IPS DF 6.9 (cell line): ENCODE results near the gene ASCC2.

Experiments
- DNase-seq: peaks from one replicate; pipeline ENCODE4 v3.0.0-alpha.2; 2013; ENCODE audit warnings: low read depth, low spot score
- H3K27ac ChIP-seq: one replicate; pipeline ENCODE4 v1.5.1; 2013; ENCODE audit warnings: low read length, control low read depth
- H3K27me3 ChIP-seq: 2 replicates; pipeline ENCODE4 v1.6.1; 2013; ENCODE audit warnings: mild to moderate bottlenecking, low read length; ENCODE audit not compliant: control insufficient read depth, insufficient read depth
- H3K36me3 ChIP-seq: 2 replicates; pipeline ENCODE4 v1.6.1; 2013; ENCODE audit warnings: low read length; ENCODE audit not compliant: control insufficient read depth, insufficient read depth
- H3K4me1 ChIP-seq: 2 replicates; pipeline ENCODE4 v1.6.1; 2013; ENCODE audit warnings: low read length; ENCODE audit not compliant: control insufficient read depth, insufficient read depth
- H3K4me3 ChIP-seq: 2 replicates; pipeline ENCODE4 v1.5.1; 2013; ENCODE audit warnings: mild to moderate bottlenecking, low read length
- H3K9me3 ChIP-seq: 2 replicates; pipeline ENCODE4 v1.6.1; 2013; ENCODE audit warnings: low read length, inconsistent platforms; ENCODE audit not compliant: control insufficient read depth, insufficient read depth
- WGBS: extraction: QIAGEN DNeasy Blood & Tissue Kit; methylation state at CpG from one replicate; pipeline ENCODE4 v1.1.7; 2013; ENCODE audit warnings: mixed read lengths, missing lambda C conversion rate; ENCODE audit not compliant: insufficient read length, insufficient coverage; 5-methylcytosine and 5-hydroxymethylcytosine counted together

ASCC2 gene

DNA sequence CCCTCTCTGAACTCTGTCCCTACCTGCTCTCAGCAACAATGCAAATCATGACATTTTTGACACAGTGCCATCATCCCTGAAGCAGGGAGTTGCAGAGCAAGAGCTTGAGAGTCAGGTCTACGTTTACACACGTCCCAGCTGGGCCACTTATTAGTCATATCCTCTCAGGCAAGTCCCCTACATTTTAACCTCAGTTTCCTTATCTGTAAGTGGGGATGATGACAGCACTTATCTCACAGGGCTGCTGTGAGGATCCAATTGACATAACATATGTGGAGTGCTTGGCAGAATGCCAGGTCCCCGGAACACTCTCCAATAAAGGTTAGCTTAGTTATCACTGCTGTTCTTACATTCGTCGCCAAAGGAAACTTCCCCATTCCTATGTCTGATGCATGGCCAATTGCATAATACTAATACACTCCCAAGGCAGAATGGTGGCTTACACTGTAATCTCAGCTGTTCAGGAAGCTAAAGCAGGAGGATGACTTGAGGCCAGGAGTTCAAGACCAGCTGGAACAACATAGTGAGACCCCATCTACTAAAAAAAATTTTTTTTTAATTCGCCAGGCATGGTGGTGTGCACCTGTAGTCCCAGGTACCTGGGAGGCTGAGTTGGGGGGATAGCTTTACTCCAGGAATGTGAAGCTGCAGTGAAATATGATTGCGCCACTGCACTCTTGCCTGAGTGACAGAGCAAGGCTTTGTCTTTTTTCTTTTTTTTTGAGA is 16.6 kb downstream of the ASCC2 start:
- no CpG with 5 or more reads among the region's 7 CpGs for WGBS
- H3K27me3 ChIP-seq = no peaks in the 10 kb centered on the region
- H3K27ac ChIP-seq = no peak overlapping the region
- H3K36me3 ChIP-seq = peaks cover 6% of the 10 kb centered on the region; the same call in 1 of the 2 replicates
- no peaks in the 10 kb centered on the region for H3K9me3 ChIP-seq
- no peaks in the 10 kb centered on the region for H3K4me1 ChIP-seq
- H3K4me3 ChIP-seq = no peak overlapping the region
- DNase-seq = no peak

DNA sequence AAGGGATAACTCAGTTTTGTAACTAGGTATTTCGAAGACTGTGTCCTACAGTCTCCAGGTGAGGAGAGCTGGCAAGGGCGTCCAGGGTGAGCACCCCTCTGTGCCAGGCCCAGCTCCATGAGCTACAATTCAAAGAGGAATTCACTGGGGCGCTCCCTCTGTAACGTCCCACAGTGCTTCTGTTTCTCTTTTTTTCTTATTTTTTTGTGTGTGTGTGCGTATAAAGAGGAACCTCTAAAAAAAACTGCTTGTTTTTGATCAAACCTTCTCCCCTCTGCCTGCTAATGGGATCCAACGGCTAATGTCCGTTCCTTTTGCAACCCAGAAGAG is 17.1 kb downstream of the ASCC2 start:
- no CpG with 5 or more reads among the region's 7 CpGs for WGBS
- Histone ChIP-seq H3K4me3 (no peak overlapping the region), H3K9me3 (no peaks in the 10 kb centered on the region), H3K27ac (no peak overlapping the region), H3K27me3 (no peaks in the 10 kb centered on the region), H3K4me1 (no peaks in the 10 kb centered on the region), H3K36me3 (peaks cover 6% of the 10 kb centered on the region; the same call in 1 of the 2 replicates)
- no peak for DNase-seq

DNA sequence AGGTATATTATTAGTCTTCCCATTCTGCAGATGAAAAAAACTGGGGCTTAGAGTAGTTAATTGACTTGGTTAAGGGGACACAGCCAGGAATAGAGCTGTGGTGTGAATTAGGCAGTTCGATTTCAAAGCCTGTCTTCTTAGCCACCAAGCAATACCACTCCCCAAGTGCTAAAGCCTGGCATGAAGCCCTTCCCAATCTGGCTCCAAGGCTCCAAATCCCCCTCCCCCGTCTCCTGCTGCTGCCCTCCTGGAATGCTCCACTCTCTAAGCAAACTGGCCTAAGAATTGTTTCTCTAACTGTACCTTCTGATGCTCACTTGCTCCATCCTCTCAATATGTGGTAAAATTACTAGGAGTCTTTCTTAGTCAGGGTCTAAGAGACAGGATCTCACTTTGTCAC is 18.6 kb downstream of the ASCC2 start:
- DNase-seq = no peak
- Histone ChIP-seq H3K36me3 (peaks cover 6% of the 10 kb centered on the region; the same call in 1 of the 2 replicates), H3K27me3 (no peaks in the 10 kb centered on the region), H3K27ac (no peak overlapping the region), H3K9me3 (no peaks in the 10 kb centered on the region), H3K4me1 (no peaks in the 10 kb centered on the region), H3K4me3 (no peak overlapping the region)
- no CpG with 5 or more reads among the region's 2 CpGs for WGBS

DNA sequence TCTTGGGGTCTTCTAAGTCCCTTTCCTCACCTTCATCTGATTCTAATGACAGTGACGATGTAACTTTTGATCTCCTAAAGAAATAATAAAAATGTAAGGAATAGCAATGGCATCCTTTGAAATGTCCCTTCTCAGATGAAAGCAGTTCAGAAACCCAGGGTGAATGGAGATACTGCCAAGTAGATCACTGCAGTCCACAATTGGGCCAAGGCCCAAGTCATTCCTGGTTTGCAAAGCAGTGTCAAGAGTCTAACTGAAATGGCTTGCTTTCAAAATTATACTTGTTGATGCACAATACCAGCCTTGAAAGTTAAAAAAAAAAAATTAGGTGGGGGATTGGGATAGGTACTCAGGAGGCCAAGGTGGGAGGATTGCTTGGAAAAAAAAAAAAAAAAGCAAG is 20.4 kb downstream of the ASCC2 start:
- no peak for DNase-seq
- H3K4me3 ChIP-seq = no peak overlapping the region
- H3K27me3 ChIP-seq = no peaks in the 10 kb centered on the region
- H3K4me1 ChIP-seq = no peaks in the 10 kb centered on the region
- WGBS = no CpG with 5 or more reads among the region's 1 CpG
- H3K9me3 ChIP-seq = no peaks in the 10 kb centered on the region
- H3K36me3 ChIP-seq = peaks cover 6% of the 10 kb centered on the region; the same call in 1 of the 2 replicates
- no peak overlapping the region for H3K27ac ChIP-seq

DNA sequence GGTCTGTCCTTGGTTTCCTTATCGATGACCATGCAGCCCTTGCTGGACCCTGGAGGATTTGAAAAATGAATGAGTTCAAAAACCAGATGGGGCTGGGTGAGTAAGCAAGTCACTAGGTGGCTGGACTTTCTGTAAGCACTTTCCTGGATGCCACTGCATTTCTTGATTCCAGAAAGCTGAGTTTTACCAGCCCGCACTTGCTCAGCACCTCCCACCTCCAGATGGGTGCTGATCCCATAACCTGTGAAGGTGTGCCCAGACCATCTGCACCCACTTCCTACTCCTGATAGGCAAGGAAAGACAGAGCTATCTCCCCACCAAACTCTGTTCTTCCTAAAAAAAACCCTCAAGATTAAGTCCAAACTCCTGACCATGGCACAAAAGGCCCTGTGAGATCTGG is 21.1 kb downstream of the ASCC2 start:
- Histone ChIP-seq H3K9me3 (no peaks in the 10 kb centered on the region), H3K36me3 (peaks cover 9% of the 10 kb centered on the region; the same call in 1 of the 2 replicates), H3K27me3 (no peaks in the 10 kb centered on the region), H3K4me3 (no peak overlapping the region), H3K27ac (no peak overlapping the region), H3K4me1 (no peaks in the 10 kb centered on the region)
- WGBS = no CpG with 5 or more reads among the region's 2 CpGs
- DNase-seq = no peak

DNA sequence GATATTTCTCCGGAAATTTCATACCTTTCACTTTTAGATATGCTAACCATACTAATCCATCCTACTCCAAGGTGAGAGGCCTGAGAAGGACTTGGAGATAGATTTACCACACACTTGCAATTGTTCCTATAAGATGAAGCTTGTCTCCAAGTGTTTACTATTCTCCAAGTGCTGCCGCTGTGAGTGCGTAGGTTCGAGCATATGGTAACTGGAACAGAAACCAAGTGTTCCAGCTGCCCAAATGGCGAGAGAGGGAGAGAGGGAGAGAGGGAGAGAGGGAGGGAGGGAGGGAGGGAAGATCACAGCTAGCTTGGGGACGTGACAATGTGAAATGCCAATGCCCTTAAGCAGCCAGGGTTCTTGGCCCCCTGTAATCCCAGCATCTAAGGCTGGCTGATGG is 21.5 kb downstream of the ASCC2 start:
- DNase-seq = no peak
- Histone ChIP-seq H3K27me3 (no peaks in the 10 kb centered on the region), H3K36me3 (peaks cover 9% of the 10 kb centered on the region; the same call in 1 of the 2 replicates), H3K27ac (no peak overlapping the region), H3K9me3 (no peaks in the 10 kb centered on the region), H3K4me3 (no peak overlapping the region), H3K4me1 (no peaks in the 10 kb centered on the region)
- WGBS = no CpG with 5 or more reads among the region's 6 CpGs

DNA sequence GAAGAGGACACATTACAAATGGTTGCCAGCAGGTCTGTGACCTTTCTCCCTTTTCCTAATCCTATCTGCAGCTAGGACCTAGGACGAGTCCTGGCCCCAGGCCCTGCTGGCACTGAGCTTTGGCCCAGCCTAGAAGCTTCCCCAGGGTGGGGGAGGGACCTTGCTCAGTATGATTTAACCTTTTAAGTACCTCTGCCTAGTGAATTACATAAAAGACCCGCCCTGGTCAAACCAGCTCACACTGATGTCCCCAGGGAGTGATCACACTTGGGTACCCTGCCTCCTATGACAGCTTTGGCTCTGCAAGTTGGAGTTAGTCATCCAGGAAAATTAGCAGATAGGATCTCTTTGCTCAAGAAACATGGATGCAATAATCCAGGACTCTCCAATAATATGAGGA is 21.9 kb downstream of the ASCC2 start:
- Histone ChIP-seq H3K9me3 (no peaks in the 10 kb centered on the region), H3K27me3 (no peaks in the 10 kb centered on the region), H3K36me3 (peaks cover 7% of the 10 kb centered on the region; the same call in 1 of the 2 replicates), H3K4me3 (no peak overlapping the region), H3K4me1 (no peaks in the 10 kb centered on the region), H3K27ac (no peak overlapping the region)
- WGBS = no CpG with 5 or more reads among the region's 2 CpGs
- DNase-seq = no peak

DNA sequence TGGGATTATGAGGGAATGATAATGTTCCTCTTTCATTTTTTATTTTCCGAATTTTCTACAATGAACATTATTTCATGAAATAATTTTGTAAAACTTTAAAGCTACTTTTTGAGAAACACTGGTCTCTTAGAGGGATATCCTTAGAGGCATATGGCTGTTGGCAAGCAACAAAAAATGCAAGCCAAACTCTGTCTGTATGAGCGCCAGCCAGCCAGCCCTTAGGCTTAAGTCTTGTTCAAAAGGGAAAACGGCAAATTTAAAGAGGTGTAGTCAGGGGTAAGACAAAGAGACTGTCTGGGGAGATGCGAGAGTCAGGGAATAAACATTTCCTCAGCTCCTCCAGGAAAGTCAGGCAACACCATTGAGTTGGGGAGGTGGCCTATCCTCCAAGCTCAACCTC is 22.5 kb downstream of the ASCC2 start:
- no peak overlapping the region for H3K27ac ChIP-seq
- no peaks in the 10 kb centered on the region for H3K27me3 ChIP-seq
- no peak for DNase-seq
- no peaks in the 10 kb centered on the region for H3K4me1 ChIP-seq
- no peaks in the 10 kb centered on the region for H3K9me3 ChIP-seq
- H3K4me3 ChIP-seq = no peak overlapping the region
- H3K36me3 ChIP-seq = peaks cover 5% of the 10 kb centered on the region; the same call in 1 of the 2 replicates
- WGBS = no CpG with 5 or more reads among the region's 4 CpGs

DNA sequence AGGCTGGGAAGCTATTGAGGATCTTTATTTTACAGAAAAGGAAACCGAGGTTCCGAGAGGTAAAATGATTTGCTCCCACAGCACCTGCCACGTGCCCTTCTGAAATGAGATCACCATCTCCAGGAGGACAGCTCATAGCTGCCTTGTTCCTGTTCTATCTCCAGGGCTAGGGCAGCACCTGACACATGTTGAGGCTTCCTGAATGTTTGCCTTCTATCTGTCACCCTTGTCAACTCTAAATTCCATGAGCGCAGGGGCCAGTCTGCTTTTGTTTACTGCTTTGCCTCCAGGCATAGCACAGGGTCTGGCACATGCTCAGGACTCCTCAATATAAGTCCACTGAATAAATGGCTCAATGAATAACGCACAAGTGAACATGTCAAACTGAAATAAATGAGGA is 24.1 kb downstream of the ASCC2 start:
- no peak overlapping the region for H3K4me3 ChIP-seq
- no peaks in the 10 kb centered on the region for H3K27me3 ChIP-seq
- no peak overlapping the region for H3K27ac ChIP-seq
- peaks cover 5% of the 10 kb centered on the region; the same call in 1 of the 2 replicates for H3K36me3 ChIP-seq
- no peaks in the 10 kb centered on the region for H3K9me3 ChIP-seq
- DNase-seq = no peak
- WGBS = no CpG with 5 or more reads among the region's 5 CpGs
- H3K4me1 ChIP-seq = no peaks in the 10 kb centered on the region

DNA sequence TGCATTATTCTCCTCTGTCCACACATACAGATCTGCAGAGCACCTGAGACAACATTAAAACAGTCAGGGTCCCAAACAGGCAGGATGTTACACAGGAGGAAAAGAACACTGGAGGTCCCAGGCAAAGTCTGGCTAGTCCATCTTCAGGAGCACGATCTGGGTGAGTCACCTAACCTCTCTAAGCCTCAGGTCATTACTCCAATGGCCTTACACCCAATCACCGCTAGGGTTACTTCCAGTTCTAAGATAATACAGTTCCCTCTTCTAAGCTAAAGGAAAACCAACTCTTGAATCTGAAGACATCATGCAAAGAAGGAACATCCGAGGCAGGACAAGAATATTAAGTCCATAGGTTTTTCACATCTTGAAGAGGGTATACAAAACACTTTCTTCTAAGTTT is 24.5 kb downstream of the ASCC2 start:
- H3K27ac ChIP-seq = no peak overlapping the region
- DNase-seq = no peak
- WGBS = no CpG with 5 or more reads among the region's 3 CpGs
- peaks cover 5% of the 10 kb centered on the region; the same call in 1 of the 2 replicates for H3K36me3 ChIP-seq
- H3K4me1 ChIP-seq = no peaks in the 10 kb centered on the region
- no peak overlapping the region for H3K4me3 ChIP-seq
- H3K9me3 ChIP-seq = no peaks in the 10 kb centered on the region
- H3K27me3 ChIP-seq = no peaks in the 10 kb centered on the region

DNA sequence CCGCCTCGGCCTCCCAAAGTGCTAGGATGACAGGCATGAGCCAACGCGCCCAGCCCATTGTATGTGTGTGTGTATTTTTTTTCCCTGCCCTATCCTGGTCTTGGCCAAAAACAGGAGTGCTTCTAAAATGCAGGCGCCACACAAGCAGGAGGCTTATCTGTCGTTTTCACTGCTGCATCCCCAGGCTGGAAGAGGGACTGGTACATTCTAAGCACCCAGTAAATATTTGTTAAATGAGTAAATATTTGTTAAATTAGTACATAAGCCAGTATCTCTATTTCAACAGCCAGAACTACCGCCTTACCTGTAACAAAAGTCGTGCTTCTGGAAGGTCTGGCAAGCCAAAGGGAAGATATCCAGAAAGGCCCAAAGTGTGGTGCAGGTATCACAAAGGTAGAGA is 24.9 kb downstream of the ASCC2 start:
- Histone ChIP-seq H3K27me3 (no peaks in the 10 kb centered on the region), H3K4me3 (no peak overlapping the region), H3K27ac (no peak overlapping the region), H3K36me3 (peaks cover 5% of the 10 kb centered on the region; the same call in 1 of the 2 replicates), H3K4me1 (no peaks in the 10 kb centered on the region), H3K9me3 (no peaks in the 10 kb centered on the region)
- no CpG with 5 or more reads among the region's 8 CpGs for WGBS
- DNase-seq = no peak
